Activated T-cell treated with anti-CD3 and anti-CD28 coated beads for 1 hour (primary cell): ENCODE measurements around the gene HDAC4.

Source experiments
- DNase-seq: peaks from one replicate; pipeline ENCODE4 v3.0.0-alpha.2; 2020; ENCODE audit warnings: low read depth

The HDAC4 gene

GRCh38 chr2:239107936-239108335, 292.9 kb downstream of the HDAC4 start:
- no peak for DNase-seq

GRCh38 chr2:239106966-239107365, 293.9 kb downstream of the HDAC4 start:
- DNase-seq, result no peak

GRCh38 chr2:239106314-239106908, 294.4 kb downstream of the HDAC4 start:
- DNase-seq, result no peak

GRCh38 chr2:239105234-239105633, 295.6 kb downstream of the HDAC4 start:
- DNase-seq, result no peak

GRCh38 chr2:239104800-239105199, 296.0 kb downstream of the HDAC4 start:
- no peak for DNase-seq

GRCh38 chr2:239103125-239104098, 297.4 kb downstream of the HDAC4 start:
- DNase-seq, result no peak

GRCh38 chr2:239102266-239102665, 298.6 kb downstream of the HDAC4 start:
- DNase-seq, result no peak

GRCh38 chr2:239101807-239102206, 299.0 kb downstream of the HDAC4 start:
- DNase-seq, result no peak

- DNase-seq, result no peak
These were observed 299.7 kb downstream of the HDAC4 start for GRCh38 chr2:239101071-239101470.

GRCh38 chr2:239099474-239099873, 301.3 kb downstream of the HDAC4 start:
- no peak for DNase-seq

- DNase-seq, result no peak
These were observed 302.4 kb downstream of the HDAC4 start for GRCh38 chr2:239098288-239098970.

GRCh38 chr2:239097428-239097696, 303.5 kb downstream of the HDAC4 start:
- no peak for DNase-seq

GRCh38 chr2:239096676-239097427, 304.0 kb downstream of the HDAC4 start:
- no peak for DNase-seq

GRCh38 chr2:239095460-239096081, 305.2 kb downstream of the HDAC4 start:
- no peak for DNase-seq

- DNase-seq, result no peak
These were observed 306.0 kb downstream of the HDAC4 start for GRCh38 chr2:239094867-239095266.

GRCh38 chr2:239093952-239094351, 306.9 kb downstream of the HDAC4 start:
- no peak for DNase-seq

GRCh38 chr2:239093542-239093941, 307.3 kb downstream of the HDAC4 start:
- no peak for DNase-seq

- DNase-seq, result no peak
These were observed 308.1 kb downstream of the HDAC4 start for GRCh38 chr2:239092571-239093294.

GRCh38 chr2:239089884-239090283, 310.9 kb downstream of the HDAC4 start:
- no peak for DNase-seq

GRCh38 chr2:239087046-239087710, 313.6 kb downstream of the HDAC4 start:
- no peak for DNase-seq
